Measurements from ENCODE around the gene SETD7.
"Not testable (repeated sequence)": the region's sequence is repeated elsewhere in the genome, so short reads cannot be mapped to it uniquely, and the experiment has no call there.

The SETD7 gene

DNA sequence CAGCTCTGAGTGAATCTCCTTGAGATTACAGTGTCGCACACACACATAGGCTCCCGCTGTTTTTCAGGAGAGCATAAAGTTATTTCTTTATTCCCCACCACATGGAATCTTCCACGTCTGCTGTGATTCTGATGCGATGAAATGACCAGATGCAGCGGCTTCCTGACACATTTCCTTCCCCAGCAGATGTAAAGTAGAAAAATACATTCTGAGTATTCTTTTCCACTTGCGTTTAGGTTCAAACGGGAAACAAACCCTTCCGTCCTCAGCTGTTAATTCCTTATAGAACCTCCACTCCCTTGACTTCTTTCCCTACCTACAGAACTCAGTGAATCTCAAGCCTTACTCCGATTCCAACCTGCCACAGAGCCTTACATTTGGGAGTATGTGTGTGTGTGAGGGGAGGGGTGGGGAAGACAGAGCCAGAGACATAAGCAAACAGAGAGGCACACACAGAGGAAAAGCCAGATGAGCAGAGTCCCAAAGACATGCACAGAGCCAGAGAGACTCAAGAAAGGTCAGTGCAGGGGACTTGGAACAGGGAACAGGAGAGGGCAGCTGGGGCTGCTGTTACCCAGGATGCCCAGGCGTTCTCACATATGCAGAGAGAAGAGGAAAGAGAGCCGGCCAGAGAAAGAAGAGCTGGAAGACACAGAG lies 47.3 kb downstream of the SETD7 start:
- no peak for DNase-seq

DNA sequence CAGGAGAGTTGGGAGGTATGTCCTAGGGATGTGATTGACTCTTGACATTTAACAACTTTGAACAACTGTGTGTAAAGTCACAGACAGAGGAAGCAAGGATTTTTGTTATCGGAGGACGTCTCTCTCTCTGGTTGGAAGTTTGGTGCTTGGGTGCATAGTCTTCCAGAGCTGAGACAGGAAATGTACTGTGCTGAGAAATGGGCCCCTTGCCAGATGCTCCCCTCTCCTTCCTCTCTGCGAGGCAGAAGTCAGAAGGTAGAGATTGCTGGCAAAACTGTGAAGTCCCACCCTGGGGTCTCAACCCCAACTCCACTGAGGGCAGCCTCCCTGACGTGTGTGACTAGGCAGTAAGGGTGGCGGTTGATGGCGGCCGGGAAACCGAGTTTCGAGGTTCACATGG lies 49.2 kb downstream of the SETD7 start:
- no peak for DNase-seq

DNA sequence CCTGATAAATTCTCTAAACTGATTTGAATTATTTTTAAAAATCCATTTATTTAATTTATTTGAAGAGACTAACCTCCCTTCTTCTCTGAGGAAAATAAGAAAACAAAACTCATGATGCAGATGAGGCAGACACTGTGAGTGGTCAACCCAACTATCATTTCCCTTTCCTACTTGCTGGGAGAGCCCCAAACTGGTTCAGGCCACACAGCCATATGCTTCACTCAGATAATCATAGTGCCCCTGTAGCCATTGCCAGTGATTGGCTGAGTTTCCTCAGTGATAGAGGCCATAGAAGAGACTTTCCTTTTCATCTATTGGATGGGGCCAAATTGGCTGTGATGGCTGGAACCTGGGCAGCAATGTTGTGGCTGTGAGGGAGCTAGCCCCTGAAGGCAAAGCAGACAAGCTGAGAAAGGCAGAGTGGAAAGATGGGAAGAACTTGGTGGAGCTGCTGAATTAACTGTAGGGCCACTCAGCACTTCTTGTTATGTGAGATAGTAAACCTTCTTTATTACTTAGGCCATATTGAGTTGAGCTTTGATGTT lies 52.3 kb downstream of the SETD7 start:
- no peak for DNase-seq

DNA sequence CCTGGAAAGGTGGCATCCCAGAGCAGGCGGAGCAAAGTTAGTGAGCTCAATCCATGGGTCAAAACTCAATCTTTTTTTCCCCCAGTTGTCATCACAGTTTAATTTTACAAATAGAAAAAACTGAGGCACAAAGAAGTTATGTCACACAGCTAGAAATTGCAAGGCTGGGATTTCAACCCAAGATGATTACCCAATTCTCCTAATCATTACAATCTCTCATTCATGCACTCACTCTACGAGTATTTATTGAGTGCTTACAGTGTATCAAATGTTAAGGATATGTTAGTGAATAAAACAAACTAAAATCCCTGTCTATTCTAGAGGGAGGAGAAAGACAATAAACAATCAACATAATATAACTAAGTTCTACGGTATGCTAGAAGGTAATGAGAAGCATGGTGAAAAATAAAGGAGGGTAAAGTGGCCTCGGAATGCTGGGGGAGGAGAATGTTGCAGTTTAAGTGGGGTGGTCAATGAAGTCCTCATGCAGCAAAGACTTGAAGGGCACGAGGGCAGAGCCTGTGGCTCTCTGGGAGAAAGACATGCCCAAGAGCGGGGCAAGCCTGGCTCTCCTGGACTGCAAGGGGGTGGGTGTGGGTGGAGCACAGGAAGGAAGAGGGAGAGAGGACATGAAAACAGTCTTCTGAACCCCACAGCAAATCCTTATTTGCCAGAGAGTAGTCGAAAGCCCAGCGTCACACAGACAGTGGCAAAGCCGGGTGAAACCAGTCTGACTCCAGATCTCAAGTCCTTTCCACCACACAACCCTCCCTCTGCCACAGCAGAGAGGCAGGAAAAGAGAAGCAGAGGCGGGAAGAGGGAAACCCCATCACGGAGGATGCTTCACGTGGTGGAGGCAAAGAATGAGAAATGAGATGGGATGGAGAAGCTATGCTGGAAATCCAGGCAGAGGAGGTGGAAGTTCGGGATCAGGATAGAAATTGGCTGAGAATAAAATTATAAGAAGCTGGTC lies 53.8 kb downstream of the SETD7 start:
- DNase-seq = no peak

DNA sequence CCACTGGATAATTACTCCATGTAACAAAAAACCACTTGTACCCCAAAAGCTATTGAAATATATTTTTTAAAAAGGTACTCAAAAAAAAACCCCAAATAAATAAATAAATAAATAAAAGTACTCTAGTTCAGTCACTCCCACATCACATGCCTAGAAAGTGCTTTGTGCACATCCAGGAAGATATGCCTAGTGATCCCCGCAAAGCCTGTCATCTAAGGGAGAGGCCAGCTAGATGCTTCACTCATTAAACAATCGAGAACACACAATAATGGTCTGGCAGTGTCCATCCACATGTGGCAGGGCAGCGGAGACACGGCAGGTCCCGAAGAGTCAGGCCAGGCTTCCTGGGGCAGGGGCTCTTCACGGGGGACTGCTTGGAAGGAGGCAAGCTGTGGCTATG lies 54.5 kb downstream of the SETD7 start:
- no peak for DNase-seq

DNA sequence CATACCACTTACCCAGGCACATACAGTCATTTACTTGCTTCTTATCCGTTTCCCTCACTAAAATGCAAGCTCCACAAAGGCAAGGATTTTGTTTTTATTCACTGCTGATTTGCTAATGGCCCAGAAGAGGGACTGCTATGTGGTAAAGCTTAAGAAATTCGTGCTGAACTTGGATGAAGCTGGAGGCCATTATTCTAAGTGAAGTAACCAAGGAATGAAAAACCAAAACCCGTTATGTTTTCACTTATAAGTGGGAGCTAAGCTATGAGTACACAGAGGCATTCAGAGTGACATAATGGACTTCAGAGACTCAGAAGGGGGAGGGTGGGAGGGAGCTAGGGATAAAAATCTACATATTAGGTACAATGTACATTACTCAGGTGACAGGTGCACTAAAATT lies 54.9 kb downstream of the SETD7 start:
- DNase-seq = no peak

DNA sequence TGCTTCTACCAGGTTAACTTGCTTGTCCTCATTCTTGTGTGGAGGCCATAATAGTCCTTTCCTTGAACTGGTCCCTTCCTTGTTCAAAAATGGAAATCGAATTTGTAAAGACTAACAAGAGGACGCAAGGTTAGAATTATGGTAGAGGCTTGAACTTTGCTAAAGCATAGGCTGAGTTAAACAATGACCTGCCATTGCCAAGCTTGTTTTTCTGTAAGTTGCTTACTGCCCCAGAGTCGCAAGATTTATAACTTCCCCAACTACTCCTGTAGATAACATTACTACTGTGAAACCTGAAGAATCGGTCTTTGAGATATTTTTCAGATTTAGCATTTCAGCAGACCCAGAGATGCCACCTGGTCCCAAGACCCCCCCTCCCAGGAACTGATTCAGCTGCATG lies 56.8 kb downstream of the SETD7 start:
- no peak for DNase-seq

DNA sequence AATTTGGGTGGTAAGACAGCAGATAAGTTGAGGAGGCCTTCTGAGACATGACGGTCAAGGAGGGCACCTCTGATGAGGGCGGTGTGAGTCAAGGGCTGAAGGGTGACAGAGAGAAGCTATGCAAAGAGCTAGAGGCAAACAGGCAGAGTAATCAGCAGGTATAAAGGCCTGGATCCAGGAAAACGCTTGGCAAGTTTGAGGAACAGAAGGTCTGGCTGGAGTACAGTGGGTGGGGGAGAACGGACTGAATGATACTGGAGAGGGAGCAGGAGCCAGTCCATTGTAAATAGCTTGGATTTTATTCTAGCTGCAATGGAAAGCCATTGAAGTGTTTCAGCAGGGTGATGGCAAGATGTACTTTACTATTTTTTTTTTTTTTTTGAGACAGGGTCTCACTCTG lies 62.8 kb downstream of the SETD7 start:
- DNase-seq = no peak

DNA sequence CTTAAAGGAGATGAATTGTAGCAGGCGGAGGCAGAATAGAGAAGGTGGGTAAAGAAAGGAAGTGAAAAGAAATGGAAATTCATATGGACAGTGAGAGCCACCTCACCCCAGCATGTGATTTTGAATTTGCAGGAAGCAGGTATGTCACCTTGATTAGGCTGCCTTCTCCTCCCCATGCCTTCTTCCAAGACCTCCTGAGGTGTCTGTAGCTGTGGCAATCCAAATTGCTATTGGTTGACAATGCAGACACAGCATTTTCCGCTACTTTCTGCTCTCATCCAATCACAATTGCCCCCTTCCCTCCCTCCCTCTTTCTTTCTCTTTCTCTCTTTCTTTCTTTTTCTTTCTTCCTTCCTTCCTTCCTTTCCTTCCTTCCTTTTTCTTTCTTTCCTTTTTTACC lies 63.6 kb downstream of the SETD7 start:
- no peak for DNase-seq

DNA sequence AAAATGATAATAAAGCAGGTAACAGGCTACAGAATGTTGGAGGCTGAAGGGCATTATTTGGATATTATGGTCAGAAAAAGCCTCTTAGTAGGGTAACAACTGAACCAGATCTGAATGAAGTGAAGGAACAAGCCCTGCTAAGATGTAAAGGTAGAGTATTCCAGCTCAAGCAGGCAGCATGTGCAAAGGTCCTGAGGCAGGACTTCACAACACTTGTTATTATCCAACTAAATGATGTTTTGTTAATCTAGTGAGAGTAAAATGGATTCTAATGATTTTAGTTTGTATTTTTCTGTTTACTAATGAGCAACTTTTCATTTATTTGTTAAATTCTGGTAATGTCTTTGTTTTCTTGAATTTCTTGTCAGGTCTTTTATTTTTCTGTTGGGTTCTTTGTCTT lies 66.4 kb downstream of the SETD7 start:
- no peak for DNase-seq

DNA sequence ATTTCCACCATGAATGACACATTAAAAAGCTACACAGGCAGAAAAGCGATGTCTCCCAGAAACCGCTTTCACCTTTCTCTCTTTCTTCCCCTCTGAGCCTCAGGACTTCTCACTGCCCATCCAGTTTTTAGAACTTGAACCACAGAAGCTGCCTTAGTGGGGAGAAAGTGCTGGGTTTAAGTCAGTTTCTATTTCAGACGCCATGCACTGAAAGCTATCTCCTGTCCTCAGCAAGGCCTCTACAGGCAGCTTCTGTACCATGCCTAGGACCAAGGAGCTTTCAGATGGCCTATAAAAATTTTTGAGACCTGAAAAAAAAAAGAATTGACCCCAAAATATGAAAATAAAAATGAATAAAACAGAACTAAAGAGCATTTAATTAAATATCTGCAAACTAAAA lies 67.6 kb downstream of the SETD7 start:
- DNase-seq = no peak

DNA sequence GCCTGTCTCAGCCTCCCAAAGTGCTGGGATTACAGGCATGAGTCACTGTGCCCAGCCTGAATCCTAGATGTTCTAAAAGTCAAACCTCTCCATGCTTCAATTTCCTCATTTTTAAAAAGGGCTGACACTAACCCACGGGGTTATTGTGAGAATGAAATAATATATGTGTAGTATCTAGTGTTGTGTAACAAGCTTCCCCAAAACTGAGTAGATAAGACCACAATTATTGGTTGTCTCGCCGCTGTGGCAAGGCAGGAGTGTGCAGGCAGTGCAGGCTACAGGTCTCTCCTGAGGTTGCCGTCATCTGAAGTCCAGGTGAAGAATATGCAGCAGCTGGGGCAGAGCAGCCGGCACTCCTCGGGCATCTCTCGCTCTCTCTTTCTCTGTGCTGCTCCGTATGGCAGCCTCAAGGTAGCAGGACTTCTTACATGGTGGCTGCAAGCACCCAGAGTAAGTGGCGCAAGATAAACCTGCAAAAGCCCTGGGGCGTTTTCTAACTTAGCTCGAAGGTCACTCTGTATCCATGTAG lies 71.2 kb downstream of the SETD7 start:
- DNase-seq = no peak

DNA sequence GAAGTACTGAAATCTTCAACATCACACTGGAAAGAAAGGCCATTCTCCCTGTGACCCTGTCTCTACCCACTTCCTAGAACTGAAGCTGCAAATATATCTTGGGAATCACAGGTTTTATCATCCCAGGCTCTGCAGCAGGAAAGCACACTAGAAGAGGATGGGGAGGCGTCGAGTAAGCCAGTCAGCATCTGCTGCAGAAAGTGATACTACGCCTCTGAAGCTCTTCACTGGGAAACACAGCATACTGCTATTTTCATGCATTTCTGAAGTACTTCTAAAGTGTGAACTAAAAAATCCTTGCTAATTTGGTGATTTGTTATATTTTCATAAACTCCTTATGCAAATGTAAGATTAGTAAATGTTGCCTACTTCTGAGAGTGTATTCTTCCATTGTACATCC lies 73.0 kb downstream of the SETD7 start:
- no peak for DNase-seq

DNA sequence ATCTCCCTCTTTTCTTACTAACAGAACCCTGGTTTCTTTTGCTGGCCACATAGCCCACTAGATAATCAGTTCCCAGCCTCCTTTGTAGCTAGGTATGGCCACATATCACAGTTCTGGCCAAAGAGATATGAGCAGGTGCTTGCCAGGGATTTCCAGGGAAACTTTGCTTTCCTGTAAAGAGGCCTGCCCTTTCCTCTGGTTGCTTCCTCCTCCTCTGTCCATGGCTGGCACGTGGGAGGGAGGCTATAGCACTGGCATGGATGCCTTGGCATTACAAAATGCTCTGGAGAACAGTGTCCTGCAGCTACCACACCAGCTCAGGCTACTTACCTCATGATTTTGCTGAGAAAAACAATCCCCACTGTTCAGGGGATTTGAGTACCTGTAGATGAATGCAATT lies 74.6 kb downstream of the SETD7 start:
- DNase-seq = no peak

DNA sequence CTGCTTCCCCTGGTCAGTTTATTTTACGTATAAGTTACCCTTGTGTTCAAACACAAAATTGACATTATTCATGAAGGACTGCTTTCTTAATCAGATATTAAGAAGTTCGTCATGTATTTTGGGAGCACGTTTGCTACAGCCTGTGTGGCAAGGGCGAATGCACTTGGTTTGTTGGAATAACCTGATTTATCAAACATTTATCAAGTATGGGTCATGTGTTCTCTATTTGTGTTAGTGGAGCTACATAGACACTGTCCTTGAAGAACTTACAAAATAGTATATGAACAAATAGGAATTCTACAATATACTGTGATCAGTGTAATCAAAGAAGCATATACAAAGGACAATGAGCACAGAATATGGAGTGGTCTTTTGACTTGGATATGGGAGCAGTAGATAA lies 79.7 kb downstream of the SETD7 start:
- DNase-seq = no peak

DNA sequence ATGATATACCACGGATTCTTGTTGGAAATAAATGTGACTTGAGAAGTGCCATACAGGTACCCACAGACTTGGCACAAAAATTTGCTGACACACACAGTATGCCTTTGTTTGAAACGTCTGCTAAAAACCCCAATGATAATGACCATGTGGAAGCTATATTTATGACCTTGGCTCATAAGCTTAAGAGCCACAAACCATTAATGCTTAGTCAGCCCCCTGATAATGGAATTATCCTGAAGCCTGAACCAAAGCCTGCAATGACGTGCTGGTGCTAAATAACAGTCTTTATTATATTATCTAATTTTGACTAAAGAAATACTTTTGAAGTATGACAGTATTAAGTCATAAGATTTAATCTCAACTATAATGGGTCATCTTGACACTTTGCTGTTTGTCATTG lies 83.2 kb downstream of the SETD7 start:
- no peak for DNase-seq

DNA sequence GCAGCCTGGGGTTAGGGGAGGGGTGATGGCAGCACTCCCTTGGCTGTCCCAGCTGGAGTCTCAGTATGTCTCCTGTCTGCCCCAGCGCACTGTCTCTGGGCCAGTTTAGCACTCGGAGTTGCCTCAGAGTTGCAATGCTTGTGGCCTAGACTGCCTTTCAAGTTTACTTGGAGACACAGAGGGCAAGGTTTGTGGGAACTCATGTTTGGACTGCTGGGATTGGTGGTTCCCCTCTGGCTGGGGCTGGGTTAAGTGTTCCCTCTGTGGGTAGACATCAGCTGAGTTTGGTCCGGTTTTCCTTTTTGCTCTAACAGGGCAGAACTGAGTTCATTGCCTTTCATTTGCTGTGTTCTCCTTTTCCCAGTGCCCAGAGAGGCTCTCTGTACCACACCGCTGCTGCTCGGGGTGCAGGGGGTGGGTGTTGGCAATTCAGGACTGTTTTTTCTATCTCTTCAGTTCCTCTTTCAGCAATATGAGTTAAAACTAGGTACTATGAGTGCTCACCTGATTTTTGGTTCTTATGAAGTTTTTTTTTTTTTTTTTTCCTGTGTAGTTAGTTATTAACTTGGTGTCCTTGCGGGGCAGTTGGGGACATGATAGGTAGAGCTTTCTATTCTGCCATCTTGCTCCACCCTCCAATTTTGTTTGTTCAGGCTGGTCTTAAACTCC lies 84.9 kb downstream of the SETD7 start:
- no peak for DNase-seq

DNA sequence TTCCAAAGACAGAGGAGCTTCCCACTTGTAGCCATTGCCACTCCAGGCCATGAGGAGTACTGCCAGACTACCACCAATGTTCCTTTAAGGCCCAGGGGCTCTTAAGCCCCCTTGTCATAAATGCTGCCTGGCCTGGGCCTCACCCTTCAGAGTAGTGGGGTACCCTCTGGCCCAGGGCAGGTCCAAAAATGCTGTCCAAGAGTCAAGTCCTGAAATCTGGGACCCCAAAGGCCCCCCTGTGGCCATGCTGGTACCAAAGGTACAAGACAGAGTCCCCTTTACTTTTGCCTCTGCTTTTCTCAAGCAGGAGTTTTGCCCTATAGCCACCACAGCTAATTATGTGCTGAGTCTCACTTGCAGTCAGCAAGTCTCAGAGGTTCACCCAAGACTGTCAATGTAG lies 85.7 kb downstream of the SETD7 start:
- no peak for DNase-seq

DNA sequence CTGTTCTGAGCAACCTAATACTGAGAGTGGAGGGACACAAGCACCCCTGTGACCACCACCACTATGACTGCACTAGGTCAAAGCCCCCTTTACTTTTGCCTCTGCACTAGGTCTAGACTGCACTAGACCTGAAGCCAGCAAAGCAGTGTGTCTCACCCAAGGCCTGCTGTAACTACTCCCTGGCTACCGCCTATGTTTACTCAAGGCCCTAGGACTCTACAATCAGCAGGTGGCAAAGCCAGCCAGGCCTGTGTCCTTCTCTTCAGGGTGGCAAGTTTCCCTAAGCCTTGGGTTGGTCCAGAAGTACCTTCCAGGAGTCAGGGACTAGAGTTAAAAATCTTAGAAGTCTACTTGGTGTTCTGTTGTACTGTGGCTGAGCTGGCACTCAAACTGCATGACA lies 86.2 kb downstream of the SETD7 start:
- no peak for DNase-seq

DNA sequence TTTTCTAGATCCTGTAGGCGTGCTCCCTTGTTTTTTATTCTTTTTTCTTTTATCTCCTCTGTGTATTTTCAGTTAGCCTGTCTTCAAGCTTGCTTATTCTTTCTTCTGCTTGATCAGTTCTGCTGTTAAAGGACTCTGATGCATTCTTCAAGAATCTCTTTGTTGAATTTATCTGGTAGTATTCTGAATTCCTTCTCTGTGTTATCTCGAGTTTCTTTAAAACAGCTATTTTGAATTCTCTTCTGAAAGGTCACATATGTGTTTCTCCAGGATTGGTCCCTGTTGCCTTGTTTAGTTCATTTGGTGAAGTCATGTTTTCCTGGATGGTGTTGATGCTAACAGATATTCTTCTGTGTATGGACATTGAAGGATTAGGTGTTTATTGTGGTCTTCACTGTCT lies 86.8 kb downstream of the SETD7 start:
- no peak for DNase-seq

DNA sequence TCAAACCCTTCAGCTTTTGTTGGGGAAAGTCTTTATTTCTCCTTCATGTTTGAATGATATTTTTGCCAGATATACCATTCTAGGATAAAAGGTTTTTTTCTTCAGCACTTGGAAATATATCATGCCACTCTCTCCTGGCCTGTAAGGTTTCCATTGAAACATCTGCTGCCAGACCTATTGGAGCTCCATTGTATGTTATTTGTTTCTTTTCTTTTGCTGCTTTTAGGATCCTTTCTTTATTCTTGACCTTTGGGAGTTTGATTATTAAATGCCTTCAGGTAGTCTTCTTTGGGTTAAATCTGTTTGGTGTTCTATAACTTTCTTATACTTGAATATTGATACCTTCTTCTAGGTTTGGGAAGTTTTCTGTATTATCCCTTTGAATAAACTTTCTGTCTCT lies 87.3 kb downstream of the SETD7 start:
- DNase-seq = not testable (repeated sequence)

DNA sequence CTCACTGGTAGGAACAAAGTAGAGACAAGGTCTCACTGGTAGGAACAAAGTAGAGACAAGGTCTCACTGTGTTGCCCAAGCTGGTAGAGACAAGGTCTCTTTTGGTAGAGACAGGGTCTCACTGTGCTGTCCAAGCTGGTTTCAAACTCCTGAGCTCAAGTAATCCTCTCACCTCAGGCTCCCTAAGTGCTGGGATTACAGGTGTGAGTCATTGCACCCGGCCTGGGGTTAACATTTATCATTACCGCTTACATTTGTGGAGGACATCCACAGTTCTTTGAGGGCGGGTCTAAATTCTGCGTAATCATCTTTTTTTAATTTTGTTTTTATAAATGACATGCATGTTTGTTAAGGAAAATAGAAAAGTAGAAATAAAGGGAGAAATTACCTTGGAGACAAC lies 90.1 kb downstream of the SETD7 start:
- DNase-seq = no peak

DNA sequence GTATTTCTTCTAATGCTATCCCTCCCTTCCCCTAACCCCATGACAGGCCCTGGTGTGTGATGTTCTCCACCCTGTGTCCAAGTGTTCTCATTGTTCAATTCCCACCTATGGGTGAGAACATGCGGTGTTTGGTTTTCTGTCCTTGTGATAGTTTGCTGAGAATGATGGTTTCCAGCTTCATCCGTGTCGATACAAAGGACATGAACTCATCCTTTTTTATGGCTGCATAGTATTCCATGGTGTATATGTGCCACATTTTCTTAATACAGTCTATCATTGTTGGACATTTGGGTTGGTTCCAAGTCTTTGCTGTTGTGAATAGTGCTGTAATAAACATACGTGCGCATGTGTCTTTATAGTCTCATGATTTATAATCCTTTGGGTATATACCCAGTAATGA lies 91.5 kb downstream of the SETD7 start:
- not testable (repeated sequence) for DNase-seq

Measured in T-helper 1 cell (primary cell).